ENCODE results near the gene GMDS.

The GMDS gene

DNA sequence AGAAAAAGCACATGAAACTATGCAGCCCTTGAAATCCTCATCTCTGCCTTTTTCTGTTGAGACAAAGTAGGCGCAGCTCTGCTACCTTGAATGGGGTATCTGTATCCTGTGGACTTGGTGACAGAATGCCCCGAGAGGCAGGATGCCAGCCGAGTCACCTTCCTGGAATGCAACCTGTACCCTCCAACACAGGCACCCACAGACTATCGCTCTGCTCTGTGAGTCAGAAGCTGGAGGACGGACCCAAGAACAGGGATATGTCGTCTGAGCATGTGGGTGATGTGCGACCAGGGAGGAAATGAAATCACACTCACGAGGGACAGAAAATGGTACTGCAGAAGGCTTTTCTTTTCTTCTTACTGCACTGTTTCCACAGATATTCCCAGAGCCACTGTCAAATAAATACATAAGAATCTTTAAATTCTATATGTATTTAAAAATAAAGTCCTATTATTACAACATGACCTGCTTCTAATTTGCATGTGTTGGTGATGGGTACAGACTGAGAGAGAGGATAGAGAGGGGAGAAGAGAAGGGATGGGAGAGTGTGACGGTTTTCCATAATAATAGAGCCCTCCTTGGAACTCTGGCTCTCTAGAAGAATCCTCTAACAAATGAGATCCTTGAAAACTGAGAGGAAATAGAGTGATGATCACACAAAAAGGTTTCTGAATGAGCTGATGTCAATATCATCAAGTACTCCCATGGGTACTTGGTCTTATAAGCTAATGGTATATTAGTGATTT lies 327.6 kb downstream of the GMDS start:
- DNase-seq: no peak

DNA sequence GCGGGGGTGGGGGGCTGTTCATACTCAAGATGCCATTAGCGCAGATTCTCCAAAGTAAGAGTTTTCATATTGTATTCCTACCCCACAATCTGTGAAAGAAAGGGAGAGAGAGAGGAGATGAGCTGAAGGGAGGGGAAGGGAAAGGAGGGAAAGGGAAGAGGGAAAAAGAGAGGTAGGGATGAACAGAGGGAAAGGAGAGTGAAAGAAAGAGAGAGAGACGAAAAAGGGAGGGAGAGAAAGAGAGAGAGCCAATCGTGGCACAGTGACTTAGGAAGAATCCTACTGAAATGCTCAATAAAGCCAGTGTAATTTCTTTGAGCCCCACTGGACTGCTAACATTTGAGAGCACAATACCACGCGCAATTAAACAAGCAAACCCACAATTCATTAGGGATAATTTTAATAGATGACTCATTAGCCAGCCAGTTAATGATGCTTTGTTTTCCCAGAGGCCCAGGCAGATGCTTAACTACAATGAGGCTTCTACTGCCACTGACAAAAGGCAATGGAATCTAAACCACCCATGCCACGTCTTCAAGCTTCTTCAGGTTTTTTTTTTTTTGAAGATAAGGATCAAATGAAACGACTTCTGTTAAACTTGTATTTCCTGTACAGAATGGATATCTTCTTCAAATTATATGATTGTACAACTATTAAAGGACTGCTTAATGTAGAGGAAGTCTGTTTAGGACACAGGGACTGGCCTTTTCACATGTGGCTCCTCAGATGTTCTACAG lies 328.9 kb downstream of the GMDS start:
- DNase-seq: no peak

DNA sequence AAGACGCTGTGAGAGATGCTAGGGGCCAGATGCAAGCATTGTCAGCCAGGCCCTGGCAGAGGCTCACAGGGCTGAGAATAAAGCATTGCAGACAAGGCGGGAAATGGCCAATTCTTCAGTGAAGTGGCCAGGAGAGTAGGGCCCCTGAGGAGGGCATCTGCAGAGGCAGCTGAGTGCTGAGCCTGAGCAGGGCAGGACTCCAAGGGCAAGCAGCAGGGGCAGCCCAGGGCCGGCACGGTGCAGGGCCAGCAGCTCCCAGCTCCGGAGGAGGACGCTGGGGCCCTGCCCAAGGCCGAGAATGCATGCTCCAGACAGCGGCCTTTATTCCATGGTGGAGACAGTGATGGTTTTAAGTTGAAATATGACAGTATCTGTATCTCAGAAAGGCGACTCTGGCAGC lies 330.2 kb downstream of the GMDS start:
- DNase-seq: no peak

DNA sequence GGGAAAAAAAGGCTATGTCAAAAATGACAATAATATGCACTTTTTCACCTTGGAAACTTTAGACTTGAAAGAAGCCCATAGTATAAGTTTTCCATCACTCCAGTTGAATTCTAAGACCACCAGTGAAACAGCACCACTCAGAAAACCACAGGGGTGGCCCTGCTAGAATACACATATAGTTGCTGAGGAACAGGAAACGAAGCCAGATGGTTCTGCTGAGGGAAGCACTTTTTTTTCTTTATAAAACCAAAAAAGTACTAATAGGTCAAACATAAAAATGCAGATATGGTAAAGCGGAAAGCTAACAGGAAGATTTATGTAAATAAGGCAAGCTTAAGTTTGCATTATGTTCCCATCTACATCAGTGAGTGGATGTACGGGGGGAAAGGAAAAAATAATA lies 331.8 kb downstream of the GMDS start:
- DNase-seq: no peak

DNA sequence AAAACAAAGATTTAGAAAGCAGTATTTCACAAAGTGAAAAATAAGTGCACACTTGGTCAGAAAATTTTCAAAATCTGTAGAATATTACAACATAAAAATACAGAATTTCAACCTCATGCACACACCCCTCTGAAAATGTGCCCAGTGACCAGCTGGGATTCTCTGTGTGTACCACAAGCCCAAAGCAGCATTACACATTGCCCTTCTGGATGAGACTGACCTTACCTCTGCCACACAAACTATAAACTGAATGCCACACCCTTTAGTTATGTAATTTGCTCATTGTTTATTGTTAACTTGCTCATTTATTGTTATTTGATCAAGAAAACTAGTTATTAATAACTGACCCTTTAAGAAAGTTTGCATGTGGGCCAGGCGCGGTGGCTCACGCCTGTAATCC lies 332.7 kb downstream of the GMDS start:
- no peak for DNase-seq

DNA sequence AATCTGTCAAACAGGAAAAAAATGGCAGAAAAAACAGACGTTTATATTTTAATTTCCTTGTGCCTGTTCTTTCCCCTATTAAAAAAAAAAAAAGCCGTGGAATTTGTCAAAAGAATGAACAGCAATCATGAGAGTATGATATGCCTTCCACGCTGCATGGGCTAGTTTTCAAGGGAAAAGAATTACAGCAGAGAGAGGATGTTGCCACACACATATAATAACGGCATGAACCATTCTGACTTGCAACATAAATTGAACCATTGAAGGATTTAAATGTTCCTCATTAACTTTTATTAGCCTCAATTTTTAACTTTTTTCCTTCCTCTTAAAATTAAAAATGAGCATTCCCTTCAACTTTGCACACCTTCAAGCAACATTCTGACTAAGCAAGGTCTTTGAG lies 333.9 kb downstream of the GMDS start:
- DNase-seq: no peak

DNA sequence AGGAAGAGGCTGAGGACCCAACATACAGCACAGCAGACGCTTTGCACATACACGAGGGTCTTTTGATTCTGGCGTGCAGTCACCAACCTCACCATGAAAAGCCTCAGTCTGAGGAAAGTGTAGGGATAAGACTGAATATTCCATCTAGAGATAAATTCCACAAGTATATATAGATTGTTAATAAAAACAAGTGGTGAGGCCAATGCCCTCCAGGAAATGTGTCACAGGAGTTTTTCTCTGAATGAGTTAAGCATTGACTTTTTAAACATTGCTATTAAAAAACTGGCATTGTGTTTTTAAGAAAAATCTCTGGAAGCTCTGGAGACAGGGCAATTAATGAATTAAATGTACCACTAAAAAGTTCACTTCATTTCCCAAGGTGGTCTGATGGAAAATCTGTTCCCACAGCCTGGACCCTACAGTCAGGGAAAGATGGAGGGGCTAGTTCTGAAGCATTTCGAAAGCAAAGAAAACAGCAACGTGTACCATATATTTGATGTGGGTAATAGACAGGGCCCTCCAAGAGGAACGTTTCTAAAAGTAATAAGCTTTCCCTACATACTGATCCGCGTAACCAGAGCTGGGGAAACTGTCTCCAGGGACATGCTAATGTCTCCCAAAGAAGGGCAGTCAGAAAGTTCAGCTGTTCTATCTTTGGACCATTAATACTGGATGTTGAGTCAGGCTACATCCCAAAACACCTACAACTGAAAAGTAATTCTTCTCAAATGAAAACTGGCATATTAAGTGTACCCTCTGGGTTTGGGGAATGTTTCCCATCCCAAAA lies 334.6 kb downstream of the GMDS start:
- DNase-seq: no peak

DNA sequence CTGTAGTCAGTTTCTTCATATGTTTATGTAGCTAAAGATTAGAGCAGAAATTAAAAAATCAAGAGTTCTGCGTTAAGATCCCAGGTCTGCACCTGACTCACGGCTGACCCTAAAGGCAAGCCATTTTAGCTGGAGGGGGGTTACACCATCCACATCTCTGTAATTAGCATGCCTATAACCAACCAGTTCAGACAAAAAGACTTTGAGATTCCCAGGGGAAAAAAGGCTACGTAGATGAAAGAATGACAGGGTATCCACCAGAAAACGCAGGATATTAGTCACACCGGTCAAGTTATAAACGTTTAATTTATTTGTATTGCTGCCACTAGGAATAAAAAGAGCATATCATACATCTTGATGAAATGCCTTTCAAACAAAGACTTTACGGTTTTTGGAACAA lies 336.6 kb downstream of the GMDS start:
- DNase-seq: no peak

DNA sequence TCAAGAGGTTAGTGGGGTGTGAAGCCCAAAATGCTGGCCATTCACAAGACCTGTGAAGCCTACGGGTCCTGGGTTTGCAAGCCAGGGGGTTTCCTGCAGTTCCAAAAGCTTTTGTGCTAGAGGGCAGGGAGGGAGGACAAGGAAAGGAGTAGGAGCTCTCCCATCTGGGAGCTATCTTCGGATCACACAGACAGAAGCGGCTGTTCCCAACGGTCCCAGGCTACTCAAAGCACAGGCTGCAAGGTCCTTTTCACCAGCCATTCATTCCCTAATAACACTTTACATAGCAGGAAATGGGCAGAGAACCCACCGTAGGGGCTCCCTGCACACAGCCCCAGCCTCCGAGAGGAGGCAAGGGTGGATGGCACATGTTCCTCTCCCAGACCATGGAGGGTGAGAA lies 338.8 kb downstream of the GMDS start:
- no peak for DNase-seq

DNA sequence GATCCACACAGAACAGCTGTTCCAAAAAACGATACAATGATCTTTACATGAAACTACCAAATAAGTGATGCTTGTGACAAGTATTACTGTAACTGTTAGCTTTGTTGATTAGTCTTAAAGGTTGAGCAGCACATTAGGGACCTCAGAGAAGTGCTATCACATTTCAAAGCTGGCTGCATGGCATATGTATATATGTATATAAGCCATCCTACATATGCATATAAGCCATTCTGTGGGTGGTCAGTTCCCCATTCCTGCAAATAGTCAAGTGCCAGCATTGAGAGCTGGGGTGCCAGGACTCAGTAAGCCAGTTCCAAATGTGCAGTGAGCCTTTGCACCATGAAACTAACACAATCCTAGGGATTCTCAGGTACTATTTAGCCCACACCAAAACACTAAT lies 339.4 kb downstream of the GMDS start:
- no peak for DNase-seq

DNA sequence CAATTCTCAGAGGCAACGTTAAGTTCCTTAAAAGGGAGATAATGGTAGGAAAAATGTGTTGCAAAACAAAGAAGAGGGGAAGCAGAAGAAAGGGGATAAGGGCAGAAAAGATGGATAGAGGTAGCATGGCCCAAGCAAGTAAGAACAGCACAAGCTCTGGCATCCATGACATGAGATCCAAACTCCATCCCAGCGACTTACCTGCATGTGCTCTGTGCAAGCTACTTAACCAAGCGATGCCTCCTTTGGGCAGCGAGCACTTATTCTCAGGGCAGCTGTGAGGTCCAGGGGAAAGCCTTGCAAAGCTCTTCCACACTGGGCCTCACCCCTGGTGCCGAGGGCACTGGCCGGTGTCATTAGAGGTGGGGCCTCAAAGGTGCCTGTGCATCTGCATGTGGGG lies 340.5 kb downstream of the GMDS start:
- no peak for DNase-seq

DNA sequence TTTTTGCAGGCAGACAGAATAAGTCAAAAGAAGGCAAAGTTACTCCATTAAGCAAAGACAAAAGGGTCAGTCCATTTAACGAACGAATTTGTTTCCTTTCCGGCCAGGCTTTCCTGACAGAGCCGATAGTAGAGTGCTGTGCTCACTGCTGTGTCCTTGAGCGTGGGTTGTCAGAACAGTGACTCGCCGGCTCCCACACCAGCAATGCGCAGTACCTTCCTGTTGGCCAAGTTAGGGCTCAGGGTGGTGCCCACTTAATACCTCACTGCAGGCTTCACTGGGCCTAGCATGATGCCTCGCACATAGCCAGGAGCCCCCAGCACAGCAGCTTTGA lies 341.0 kb downstream of the GMDS start:
- DNase-seq: no peak

DNA sequence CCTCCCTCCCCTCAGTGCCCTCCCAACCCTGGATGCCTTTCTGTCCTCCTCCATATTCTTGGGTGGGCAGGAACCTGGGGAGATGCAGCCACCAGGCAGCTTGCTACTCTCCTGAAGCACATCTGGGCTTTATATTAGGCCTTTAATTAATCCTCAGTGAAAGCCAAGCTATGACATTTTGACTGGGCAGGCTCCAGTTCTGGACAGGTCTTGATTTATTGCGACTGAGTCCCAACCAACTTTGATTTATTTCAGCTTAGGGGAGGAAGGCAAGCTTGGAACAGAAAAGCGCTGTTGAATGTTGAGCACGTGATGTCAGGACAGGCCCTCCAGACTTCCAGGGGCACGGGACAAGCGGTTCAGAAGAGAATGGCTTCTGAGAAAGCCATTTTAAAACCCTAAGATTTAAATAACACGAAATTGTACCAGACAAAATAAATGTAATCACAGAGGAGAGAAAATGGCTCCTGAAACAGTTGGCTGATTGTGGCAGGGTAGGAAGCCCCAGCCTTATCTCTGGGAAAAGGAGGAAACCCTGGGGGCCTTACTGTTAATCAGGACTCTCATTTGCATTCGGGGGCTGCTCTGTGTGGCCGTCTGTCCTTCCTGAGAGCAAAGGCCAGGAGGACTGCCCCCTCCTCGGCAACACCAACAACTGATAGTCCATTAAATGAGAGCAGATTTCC lies 341.5 kb downstream of the GMDS start:
- no peak for DNase-seq

DNA sequence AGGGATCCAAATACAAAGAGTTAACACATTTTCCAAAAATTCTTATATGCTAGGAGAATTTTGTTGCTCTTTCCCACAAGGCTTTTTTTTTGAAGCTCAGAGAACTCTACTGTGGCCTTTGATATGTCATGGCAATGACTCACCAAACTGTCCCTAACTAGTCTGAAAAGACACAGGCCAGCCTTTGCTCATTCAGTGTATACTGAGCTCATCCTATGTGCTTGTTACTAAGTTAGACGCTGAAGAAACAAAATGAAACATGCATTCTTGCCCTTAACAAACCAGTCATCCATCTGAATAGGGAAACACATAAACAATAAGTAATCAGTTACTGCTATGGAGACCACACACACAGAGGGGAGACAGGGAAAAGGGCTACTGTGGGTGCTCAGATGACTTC lies 343.8 kb downstream of the GMDS start:
- no peak for DNase-seq

DNA sequence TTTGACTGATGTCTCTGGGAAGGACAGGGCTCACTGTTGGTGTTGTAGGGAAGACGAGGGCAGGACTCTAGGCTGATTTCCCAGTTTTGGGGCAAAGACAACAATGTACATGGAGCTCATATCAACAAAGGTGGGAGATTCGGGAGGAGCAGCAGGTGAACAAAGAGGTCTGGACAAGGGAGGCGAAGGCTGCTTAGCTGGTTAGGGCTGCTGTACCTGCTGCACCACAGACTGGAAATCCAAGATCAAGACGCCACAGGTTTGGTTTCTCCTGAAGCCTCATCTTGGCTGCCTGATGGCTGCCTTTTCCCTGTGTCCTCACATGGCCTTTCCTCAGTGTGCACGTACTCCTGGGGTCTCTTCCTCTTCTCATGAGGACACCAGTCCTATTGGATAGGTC lies 348.5 kb downstream of the GMDS start:
- DNase-seq: no peak

DNA sequence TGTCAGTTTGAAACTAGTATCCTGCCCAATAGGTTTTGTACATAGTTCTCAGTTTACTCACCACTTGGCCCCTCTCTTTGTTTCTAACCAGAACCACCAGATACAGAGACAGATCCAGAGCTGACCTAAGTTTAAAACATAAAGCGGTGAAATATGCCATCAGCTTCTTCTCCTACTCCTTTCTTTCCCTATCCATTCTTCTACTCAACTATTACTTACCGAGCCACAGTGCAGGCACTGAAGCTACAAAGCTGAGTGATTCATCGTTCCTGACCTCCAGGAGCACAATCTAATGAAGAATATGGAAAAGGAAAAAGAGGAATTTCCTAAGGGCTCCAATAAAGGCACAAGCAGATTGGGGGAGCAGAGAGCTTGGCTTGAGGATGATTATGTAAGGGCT lies 349.7 kb downstream of the GMDS start:
- no peak for DNase-seq

DNA sequence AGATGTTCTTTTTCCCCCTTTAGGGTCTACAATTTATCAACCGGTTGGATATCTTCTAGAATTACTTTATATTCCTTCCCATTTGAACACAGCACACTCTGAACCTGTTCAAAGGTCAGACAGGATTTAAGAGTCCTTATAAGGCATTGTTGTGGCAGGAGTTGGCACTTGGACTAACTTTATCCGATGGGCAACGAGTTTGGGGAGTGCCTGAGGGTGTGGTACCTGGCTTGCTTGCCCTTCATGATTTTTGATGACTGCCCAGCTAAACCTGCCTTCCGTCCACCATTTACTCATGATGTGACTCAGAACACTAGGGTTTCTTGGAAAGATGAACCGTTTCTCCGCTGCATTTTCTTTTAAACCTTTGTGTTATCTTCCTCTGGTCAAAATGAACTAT lies 350.5 kb downstream of the GMDS start:
- no peak for DNase-seq

DNA sequence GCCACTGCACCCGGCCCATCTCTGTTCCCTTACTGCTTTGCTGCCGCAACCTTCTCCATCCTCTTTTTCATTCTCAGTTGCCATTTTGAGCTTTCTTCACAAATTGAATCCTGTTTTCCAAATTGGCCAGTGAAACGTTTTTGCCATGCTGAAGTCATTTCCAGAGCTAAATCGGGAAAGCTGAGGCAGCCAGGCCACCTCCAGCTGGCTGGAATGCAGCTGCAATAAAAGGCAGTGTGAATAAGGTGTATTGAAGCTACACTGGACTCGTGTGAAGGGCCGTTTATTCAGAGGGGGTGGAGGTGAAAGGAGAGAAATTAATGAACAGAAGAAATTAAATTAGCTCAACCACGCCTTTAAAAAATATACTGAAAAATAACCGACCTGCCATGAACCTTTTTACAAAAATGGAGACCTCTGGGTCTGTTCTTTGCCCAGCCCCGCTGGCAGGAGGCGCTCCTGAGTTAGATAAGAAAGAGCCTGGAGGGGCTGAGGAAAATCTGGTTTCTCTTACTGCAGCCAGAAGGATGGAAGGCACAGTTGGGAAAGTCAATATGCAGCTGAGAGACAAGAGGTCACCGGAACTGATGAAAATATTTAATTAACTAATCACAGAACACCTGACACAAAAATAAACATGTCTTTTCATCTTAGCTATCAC lies 351.8 kb downstream of the GMDS start:
- no peak for DNase-seq

DNA sequence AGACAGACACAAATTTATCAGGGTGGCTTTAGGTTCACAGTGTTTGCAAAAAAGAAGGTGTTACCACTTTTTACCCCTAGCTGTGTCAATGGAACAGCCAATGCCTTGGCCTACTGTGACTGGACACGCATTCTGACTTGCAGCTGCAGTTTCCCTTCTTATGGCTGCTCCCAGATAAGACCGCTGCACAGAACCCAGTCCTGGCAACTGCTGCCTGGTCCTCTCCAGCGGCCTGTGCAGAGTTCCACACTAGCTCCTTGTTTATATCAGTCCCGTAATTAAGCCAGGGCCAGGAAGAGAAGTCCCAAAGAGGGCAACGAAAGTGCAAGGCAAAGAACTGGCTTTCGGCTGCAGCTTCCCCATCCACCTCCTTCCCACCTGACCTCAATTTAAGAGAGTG lies 352.7 kb downstream of the GMDS start:
- DNase-seq: no peak

DNA sequence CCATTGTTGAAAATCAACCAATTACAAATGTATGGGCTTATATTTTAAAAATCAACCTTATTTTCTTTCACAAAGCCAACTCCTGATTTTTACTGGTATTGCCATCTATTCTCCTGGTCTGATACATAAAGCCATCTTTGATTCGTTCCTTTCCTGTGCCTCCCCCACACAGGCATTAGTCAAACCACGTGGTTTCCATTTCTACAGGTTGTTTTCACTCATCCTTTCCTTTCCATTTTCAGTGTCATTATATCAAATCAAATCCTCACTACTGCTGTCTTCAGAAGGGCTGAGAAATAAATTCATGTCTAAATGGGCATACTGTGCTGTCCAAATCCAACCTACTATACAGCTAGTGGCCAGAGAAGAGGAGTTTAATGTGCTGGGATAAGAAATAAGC lies 354.4 kb downstream of the GMDS start:
- DNase-seq: no peak

DNA sequence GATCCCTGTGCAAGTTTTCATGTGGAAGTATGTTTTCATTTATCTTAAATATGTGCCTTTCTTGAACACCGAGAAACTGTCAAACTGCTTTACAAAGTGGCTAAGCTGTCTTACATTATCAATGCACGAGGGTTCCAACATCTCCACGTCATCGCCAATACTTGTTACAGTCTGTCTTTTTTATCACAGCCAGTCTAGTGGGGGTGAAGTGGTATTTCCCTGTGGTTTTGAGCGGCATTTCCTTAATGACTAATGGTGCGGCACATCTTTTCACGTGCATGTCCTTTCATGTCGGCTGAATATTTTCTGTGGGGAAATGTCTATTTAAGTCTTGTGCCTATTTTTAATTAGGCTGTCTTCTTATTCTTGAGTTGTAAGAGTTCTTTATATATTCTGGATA lies 355.3 kb downstream of the GMDS start:
- DNase-seq: no peak

DNA sequence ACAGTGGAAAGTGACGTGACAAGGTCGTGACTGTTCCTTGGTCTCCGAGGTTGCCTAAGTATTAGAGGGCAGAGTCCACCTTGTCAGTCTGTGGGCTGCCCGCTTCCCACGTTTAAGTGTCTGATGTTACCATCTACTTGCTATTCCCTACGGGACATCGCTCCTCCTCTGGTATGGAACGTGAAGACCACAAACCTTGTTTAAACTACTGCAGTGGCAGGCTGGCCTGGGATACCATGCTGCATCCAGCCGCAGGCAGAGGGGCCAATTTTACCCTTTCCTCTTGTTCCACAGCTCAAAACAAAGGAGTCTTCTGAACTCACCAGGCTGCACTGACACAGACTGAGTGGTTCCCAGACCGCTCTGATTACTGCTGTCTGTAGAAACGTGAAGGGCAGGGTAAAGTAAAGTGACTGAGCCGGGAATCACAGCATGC lies 359.8 kb downstream of the GMDS start:
- DNase-seq: no peak

DNA sequence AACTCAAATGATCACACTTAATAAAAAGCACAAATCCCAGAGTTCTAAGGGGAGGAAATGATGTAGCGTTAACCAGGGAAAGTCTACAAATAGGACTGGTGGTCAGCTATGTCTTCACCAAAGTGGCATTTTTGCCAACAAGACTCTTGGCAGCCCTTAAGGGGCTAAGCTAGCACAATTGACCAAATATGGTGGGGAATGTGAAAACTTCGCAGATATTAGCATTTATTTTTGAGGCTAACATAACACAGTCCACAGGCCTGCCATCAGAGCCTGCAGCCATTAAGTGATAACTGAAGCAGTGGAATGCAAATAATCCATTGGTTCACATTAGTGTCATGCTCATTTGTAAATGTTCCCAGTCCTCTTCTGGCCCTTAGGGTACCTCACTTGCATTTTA lies 361.1 kb downstream of the GMDS start:
- no peak for DNase-seq
